GM23338 (cell line): ENCODE results near the gene RPUSD1. TPM values are rescaled to one million over a fixed set of nuclear protein-coding genes. Genes with fewer than 3 reads are reported as not detected.
A peak's percentile ranks its signal among the peaks of the same experiment; 100 is the strongest.

Source experiments
- ATAC-seq: fragments of 200-7000 bp; cut with Tn5 transposase; 3 replicates; pipeline ENCODE4 v1.9.1; 2020
- DNase-seq: peaks from one replicate; pipeline ENCODE4 v3.0.0-alpha.2; 2015; ENCODE audit warnings: low spot score
- H2AFZ ChIP-seq: fragments of 200-600 bp; sonication (generic); 2 replicates; pipeline ENCODE4 v1.8.0; 2016; ENCODE audit warnings: antibody characterized with exemption, mild to moderate bottlenecking, moderate library complexity
- H3F3A ChIP-seq: fragments of 200-600 bp; sonication (generic); replicated peaks from 2 replicates; pipeline ENCODE4 v1.8.0; 2017; ENCODE audit warnings: antibody characterized with exemption, mixed run types, low read depth
- H3K27ac ChIP-seq: fragments of 200-600 bp; sonication (generic); 2 replicates; pipeline ENCODE4 v1.6.1; 2016; ENCODE audit warnings: low read depth
- H3K27me3 ChIP-seq: fragments of 200-600 bp; sonication (generic); 2 replicates; pipeline ENCODE4 v1.8.0; 2016; ENCODE audit warnings: mild to moderate bottlenecking, mixed run types, moderate library complexity; ENCODE audit not compliant: insufficient read depth
- H3K36me3 ChIP-seq: fragments of 200-600 bp; sonication (generic); 2 replicates; pipeline ENCODE4 v1.8.0; 2016; ENCODE audit warnings: mild to moderate bottlenecking; ENCODE audit not compliant: insufficient read depth
- H3K4me1 ChIP-seq: fragments of 200-600 bp; sonication (generic); 2 replicates; pipeline ENCODE4 v1.8.0; 2016; ENCODE audit warnings: mild to moderate bottlenecking, moderate library complexity; ENCODE audit not compliant: insufficient read depth
- H3K4me2 ChIP-seq: fragments of 200-600 bp; sonication (generic); 2 replicates; pipeline ENCODE4 v1.7.1; 2017; ENCODE audit warnings: mixed run types
- H3K4me3 ChIP-seq: fragments of 200-600 bp; sonication (generic); 2 replicates; pipeline ENCODE4 v1.6.1; 2016; ENCODE audit warnings: mixed run types
- H3K79me2 ChIP-seq: fragments of 200-600 bp; sonication (generic); replicated peaks from 2 replicates; pipeline ENCODE4 v1.8.0; 2017; ENCODE audit warnings: mild to moderate bottlenecking; ENCODE audit not compliant: insufficient read depth
- H3K9me2 ChIP-seq: fragments of 200-600 bp; sonication (generic); 2 replicates; pipeline ENCODE4 v1.8.0; 2017; ENCODE audit not compliant: insufficient read depth
- H4K20me1 ChIP-seq: fragments of 200-600 bp; sonication (generic); replicated peaks from 2 replicates; pipeline ENCODE4 v1.8.0; 2017; ENCODE audit warnings: mild to moderate bottlenecking; ENCODE audit not compliant: insufficient read depth
- H3K27ac Mint-ChIP-seq: 2 replicates; pipeline ENCODE4 v1.8.0; 2020; ENCODE audit warnings: inconsistent platforms, mild to moderate bottlenecking, moderate library complexity, mixed read lengths
- H3K27me3 Mint-ChIP-seq: 3 replicates; pipeline ENCODE4 v1.8.0; 2022; ENCODE audit warnings: low read depth, mild to moderate bottlenecking, moderate library complexity, mixed read lengths, inconsistent platforms; ENCODE audit not compliant: insufficient read depth, poor library complexity
- H3K36me3 Mint-ChIP-seq: 3 replicates; pipeline ENCODE4 v1.8.0; 2021; ENCODE audit warnings: low read depth, mild to moderate bottlenecking, inconsistent platforms, moderate library complexity, mixed read lengths
- H3K4me1 Mint-ChIP-seq: 3 replicates; pipeline ENCODE4 v1.8.0; 2020; ENCODE audit warnings: mild to moderate bottlenecking, inconsistent platforms, mixed read lengths
- H3K4me3 Mint-ChIP-seq: 3 replicates; pipeline ENCODE4 v1.8.0; 2021; ENCODE audit warnings: moderate library complexity, mild to moderate bottlenecking, inconsistent platforms, mixed read lengths
- H3K9me3 Mint-ChIP-seq: 3 replicates; pipeline ENCODE4 v1.8.0; 2020; ENCODE audit warnings: moderate library complexity, mild to moderate bottlenecking, inconsistent platforms, mixed read lengths
- CREB1 ChIP-seq: fragments of 250-450 bp; sonication (Bioruptor Pico); IDR thresholded peaks from 2 replicates; pipeline ENCODE4 v1.5.0; 2020; ENCODE audit warnings: low read depth, mild to moderate bottlenecking, moderate library complexity
- CTCF ChIP-seq, 2 experiments: fragments of 200-600 bp in 1 of 2; sonication (generic) in 1 of 2; conservative IDR thresholded peaks; 2 replicates each; pipeline versions ENCODE4 v1.5.1 to v1.6.1; 2016 to 2017; ENCODE audit warnings: antibody characterized with exemption in 2 of 2, low read depth in 2 of 2, mild to moderate bottlenecking in 2 of 2, moderate library complexity in 1 of 2
- EZH2 ChIP-seq: fragments of 200-600 bp; sonication (generic); IDR thresholded peaks from one replicate; pipeline ENCODE4 v1.8.0; 2017; ENCODE audit warnings: antibody characterized with exemption, mild to moderate bottlenecking, low read depth; ENCODE audit not compliant: unreplicated experiment
- NANOG ChIP-seq: IDR thresholded peaks from 2 replicates; pipeline ENCODE4 v1.6.1; 2016; ENCODE audit warnings: antibody characterized with exemption, borderline replicate concordance
- ZNF114 ChIP-seq: fragments of 250-450 bp; sonication (Bioruptor Pico); IDR thresholded peaks from 2 replicates; pipeline ENCODE4 v1.5.0; 2020; ENCODE audit warnings: mild to moderate bottlenecking, moderate library complexity
- ZNF331 ChIP-seq: fragments of 250-450 bp; sonication (Bioruptor Pico); IDR thresholded peaks from 2 replicates; pipeline ENCODE4 v1.5.0; 2020; ENCODE audit warnings: low read depth, mild to moderate bottlenecking, moderate library complexity
- polyA plus RNA-seq: library from polyadenylated mRNA; unstranded; fragments of >200 nt; fragmentation: Nextera tagmentation; extraction: Ambion mirVana; gene quantifications from 2 replicates; pipeline ENCODE4 v1.2.1, GENCODE V29; 2016
- total RNA-seq: library from RNA; depleted of rRNA; stranded (reverse); fragments of >200 nt; shearing (Covaris generic); gene quantifications from 2 replicates; pipeline ENCODE4 v1.2.3, GENCODE V29; 2014
- TF ChIP-seq, protein P1 (sequence below): fragments of 250-450 bp; sonication (Bioruptor Pico); IDR thresholded peaks from 2 replicates; pipeline ENCODE4 v1.5.0; 2020; ENCODE audit warnings: mild to moderate bottlenecking, moderate library complexity

RPUSD1 gene
- total and polyA plus RNA-seq, 2 experiments from 2014 or later, result 19.1 to 79.5 TPM

- Histone ChIP-seq H3K4me1 (no peaks in the 10 kb centered on the region), H3K4me3 (no peak overlapping the region), H3K4me2 (no peak overlapping the region), H3K9me2 (no peaks in the 10 kb centered on the region), H4K20me1 (peaks cover 6% of the 10 kb centered on the region), H3K27me3 (no peaks in the 10 kb centered on the region), H3K36me3 (no peaks in the 10 kb centered on the region), H2AFZ (no peak overlapping the region), H3K79me2 (peaks cover 11% of the 10 kb centered on the region; the same call in 1 of the 2 replicates), H3K27ac (no peak overlapping the region), H3F3A (no peaks in the 10 kb centered on the region)
- Mint-ChIP-seq H3K4me3 (peak overlapping the region; percentile 58), H3K4me1 (no peaks in the 10 kb centered on the region), H3K9me3 (no peaks in the 10 kb centered on the region), H3K27ac (no peak overlapping the region), H3K27me3 (peaks cover 14% of the 10 kb centered on the region), H3K36me3 (peaks cover 6% of the 10 kb centered on the region; the same call in 1 of the 3 replicates)
- TF ChIP-seq CREB1 (peak; percentile 57), ZNF114 (CRISPR knock-in tag) (no peak), EZH2 (no peak), ZNF331 (CRISPR knock-in tag) (no peak), CTCF (conservative IDR thresholded peaks at IDR 0.05; ENCODE audit: low read depth in 2 of 2) (peak; percentile 74 to 90), NANOG (no peak)
- TF ChIP-seq, protein P1, sequence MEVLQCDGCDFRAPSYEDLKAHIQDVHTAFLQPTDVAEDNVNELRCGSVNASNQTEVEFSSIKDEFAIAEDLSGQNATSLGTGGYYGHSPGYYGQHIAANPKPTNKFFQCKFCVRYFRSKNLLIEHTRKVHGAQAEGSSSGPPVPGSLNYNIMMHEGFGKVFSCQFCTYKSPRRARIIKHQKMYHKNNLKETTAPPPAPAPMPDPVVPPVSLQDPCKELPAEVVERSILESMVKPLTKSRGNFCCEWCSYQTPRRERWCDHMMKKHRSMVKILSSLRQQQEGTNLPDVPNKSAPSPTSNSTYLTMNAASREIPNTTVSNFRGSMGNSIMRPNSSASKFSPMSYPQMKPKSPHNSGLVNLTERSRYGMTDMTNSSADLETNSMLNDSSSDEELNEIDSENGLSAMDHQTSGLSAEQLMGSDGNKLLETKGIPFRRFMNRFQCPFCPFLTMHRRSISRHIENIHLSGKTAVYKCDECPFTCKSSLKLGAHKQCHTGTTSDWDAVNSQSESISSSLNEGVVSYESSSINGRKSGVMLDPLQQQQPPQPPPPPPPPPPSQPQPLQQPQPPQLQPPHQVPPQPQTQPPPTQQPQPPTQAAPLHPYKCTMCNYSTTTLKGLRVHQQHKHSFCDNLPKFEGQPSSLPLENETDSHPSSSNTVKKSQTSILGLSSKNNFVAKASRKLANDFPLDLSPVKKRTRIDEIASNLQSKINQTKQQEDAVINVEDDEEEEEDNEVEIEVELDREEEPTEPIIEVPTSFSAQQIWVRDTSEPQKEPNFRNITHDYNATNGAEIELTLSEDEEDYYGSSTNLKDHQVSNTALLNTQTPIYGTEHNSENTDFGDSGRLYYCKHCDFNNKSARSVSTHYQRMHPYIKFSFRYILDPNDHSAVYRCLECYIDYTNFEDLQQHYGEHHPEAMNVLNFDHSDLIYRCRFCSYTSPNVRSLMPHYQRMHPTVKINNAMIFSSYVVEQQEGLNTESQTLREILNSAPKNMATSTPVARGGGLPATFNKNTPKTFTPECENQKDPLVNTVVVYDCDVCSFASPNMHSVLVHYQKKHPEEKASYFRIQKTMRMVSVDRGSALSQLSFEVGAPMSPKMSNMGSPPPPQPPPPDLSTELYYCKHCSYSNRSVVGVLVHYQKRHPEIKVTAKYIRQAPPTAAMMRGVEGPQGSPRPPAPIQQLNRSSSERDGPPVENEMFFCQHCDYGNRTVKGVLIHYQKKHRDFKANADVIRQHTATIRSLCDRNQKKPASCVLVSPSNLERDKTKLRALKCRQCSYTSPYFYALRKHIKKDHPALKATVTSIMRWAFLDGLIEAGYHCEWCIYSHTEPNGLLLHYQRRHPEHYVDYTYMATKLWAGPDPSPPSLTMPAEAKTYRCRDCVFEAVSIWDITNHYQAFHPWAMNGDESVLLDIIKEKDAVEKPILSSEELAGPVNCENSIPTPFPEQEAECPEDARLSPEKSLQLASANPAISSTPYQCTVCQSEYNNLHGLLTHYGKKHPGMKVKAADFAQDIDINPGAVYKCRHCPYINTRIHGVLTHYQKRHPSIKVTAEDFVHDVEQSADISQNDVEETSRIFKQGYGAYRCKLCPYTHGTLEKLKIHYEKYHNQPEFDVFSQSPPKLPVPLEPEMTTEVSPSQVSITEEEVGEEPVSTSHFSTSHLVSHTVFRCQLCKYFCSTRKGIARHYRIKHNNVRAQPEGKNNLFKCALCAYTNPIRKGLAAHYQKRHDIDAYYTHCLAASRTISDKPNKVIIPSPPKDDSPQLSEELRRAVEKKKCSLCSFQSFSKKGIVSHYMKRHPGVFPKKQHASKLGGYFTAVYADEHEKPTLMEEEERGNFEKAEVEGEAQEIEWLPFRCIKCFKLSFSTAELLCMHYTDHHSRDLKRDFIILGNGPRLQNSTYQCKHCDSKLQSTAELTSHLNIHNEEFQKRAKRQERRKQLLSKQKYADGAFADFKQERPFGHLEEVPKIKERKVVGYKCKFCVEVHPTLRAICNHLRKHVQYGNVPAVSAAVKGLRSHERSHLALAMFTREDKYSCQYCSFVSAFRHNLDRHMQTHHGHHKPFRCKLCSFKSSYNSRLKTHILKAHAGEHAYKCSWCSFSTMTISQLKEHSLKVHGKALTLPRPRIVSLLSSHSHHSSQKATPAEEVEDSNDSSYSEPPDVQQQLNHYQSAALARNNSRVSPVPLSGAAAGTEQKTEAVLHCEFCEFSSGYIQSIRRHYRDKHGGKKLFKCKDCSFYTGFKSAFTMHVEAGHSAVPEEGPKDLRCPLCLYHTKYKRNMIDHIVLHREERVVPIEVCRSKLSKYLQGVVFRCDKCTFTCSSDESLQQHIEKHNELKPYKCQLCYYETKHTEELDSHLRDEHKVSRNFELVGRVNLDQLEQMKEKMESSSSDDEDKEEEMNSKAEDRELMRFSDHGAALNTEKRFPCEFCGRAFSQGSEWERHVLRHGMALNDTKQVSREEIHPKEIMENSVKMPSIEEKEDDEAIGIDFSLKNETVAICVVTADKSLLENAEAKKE, result no peak
- DNase-seq (peak; percentile 93), ATAC-seq (peak; percentile 72)
Observed at GRCh38 chr16:785563-786535, 2.3 kb downstream of the RPUSD1 start.
